ENCODE data around the gene NAV2.

Gene NAV2

DNA sequence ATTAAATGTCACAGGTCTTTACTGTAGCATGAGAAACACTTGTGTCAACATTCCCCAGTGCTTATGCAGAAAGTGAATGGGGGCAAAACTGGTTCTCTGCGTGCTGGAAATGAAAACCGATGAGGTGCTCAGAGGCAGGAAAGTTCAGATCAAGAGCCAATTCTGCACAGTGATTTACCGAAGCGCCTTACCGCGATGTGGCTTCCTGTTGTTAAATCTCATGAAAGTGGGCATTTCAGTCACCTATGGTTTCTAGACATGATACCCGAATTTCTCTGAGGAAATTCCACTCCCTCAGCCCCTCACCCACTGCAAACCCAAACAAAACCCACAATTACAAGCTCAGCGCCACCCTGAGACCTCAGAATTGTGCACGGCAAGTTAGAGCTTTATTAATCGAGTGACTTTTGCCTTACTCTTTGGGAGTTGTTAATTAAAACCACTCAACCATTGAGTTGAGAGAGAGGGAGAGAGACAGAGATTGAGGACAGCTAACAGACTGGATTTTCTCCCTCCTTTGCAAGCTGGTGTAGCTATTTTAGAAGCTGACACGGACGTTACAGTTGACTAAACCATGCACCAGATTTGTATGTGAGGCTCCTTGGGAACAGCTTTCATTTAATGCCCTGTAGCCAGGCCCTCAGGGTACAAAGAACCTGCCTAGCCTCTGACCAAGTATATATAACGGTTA is 251.2 kb downstream of the NAV2 start:
- DNase-seq (ENCODE audit: low read depth, low spot score) = no peak
- Histone ChIP-seq H3K9me3 (ENCODE audit: low read depth, low read length) (no peaks in the 10 kb centered on the region), H3K9ac (ENCODE audit: insufficient read length) (no peak overlapping the region), H3K36me3 (ENCODE audit: insufficient read depth, low read length) (no peaks in the 10 kb centered on the region), H3K27ac (no peak overlapping the region), H3K4me3 (no peak overlapping the region)
- TF ChIP-seq EZH2 (IDR thresholded peaks at IDR 0.05) (no peak), FOXP2 (optimal IDR thresholded peaks at IDR 0.05; ENCODE audit: control extremely low read depth, extremely low read length, insufficient read depth) (no peak), POLR2AphosphoS5 (IDR thresholded peaks at IDR 0.05; ENCODE audit: borderline replicate concordance, low read depth, low read length) (no peak)

DNA sequence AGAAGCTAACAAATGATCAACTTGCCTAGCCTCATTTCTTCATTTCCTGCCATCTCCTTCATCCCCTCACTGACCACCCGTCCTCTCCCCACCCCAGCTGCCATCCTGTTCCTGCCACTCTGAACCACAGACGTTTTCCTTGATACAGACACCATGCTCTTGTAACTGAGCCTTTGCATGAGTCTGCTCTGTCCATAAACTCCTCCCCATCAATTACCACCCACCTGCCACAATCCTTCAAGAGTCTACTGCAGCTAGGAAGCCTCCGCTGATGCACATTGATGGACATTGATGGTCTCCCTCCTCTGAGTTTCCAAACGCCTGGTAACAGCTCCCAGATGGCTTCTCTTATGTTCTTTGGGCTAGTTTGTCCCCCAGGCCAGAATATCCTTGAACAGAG is 253.8 kb downstream of the NAV2 start:
- Histone ChIP-seq H3K9ac (ENCODE audit: insufficient read length) (no peak overlapping the region), H3K27ac (no peak overlapping the region), H3K36me3 (ENCODE audit: insufficient read depth, low read length) (no peaks in the 10 kb centered on the region), H3K9me3 (ENCODE audit: low read depth, low read length) (no peaks in the 10 kb centered on the region), H3K4me3 (no peak overlapping the region)
- no peak for TF ChIP-seq POLR2AphosphoS5 (IDR thresholded peaks at IDR 0.05; ENCODE audit: borderline replicate concordance, low read depth, low read length)
- DNase-seq (ENCODE audit: low read depth, low spot score) = no peak

DNA sequence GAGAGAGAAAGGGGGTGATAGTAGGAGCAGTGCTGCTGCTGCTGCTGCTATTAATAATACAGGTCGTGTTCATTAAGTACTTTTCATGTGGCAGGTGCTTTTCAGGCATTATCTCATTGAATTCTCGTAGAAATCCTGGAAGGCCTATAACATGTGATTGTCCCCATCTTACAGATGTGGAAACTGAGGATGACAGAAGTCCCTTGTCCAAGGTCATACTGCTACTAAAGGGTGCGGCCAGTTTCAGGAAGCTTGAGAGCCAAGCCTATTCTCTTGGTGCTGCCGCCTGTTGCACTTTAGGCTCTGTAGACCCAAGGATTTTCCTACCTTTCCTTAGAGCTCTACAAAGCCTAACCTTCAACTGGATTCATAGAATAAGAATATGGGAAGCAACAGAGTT is 254.3 kb downstream of the NAV2 start:
- TF ChIP-seq FOXP2 (optimal IDR thresholded peaks at IDR 0.05; ENCODE audit: control extremely low read depth, extremely low read length, insufficient read depth) (no peak), EZH2 (IDR thresholded peaks at IDR 0.05) (no peak), POLR2AphosphoS5 (IDR thresholded peaks at IDR 0.05; ENCODE audit: borderline replicate concordance, low read depth, low read length) (no peak)
- H3K4me3 ChIP-seq = no peak overlapping the region
- no peak overlapping the region for H3K9ac ChIP-seq (ENCODE audit: insufficient read length)
- H3K27ac ChIP-seq = no peak overlapping the region
- no peak for DNase-seq (ENCODE audit: low read depth, low spot score)
- no peaks in the 10 kb centered on the region for H3K9me3 ChIP-seq (ENCODE audit: low read depth, low read length)
- no peaks in the 10 kb centered on the region for H3K36me3 ChIP-seq (ENCODE audit: insufficient read depth, low read length)

DNA sequence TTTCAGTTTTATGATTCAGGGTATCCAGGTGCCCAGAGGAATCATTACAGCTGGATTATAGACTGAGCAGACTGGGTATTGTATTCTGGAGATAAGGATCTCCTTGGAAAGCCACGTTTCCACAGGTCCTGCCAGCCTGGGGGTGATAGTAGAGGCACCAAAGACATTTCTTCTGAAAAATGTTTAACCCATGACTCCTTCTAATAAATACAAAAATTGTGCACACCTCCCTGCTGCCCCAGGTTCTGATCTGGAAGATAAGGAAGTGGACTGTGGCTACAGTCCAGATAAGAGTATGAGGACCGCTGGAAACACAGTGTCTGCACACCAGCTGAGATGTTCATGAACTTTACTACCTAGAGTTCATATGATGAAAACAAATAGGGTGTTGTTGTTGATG is 255.2 kb downstream of the NAV2 start:
- Histone ChIP-seq H3K27ac (no peak overlapping the region), H3K9ac (ENCODE audit: insufficient read length) (no peak overlapping the region), H3K4me3 (no peak overlapping the region), H3K9me3 (ENCODE audit: low read depth, low read length) (no peaks in the 10 kb centered on the region), H3K36me3 (ENCODE audit: insufficient read depth, low read length) (no peaks in the 10 kb centered on the region)
- TF ChIP-seq POLR2AphosphoS5 (IDR thresholded peaks at IDR 0.05; ENCODE audit: borderline replicate concordance, low read depth, low read length) (no peak), FOXP2 (optimal IDR thresholded peaks at IDR 0.05; ENCODE audit: control extremely low read depth, extremely low read length, insufficient read depth) (no peak), EZH2 (IDR thresholded peaks at IDR 0.05) (no peak)
- no peak for DNase-seq (ENCODE audit: low read depth, low spot score)

DNA sequence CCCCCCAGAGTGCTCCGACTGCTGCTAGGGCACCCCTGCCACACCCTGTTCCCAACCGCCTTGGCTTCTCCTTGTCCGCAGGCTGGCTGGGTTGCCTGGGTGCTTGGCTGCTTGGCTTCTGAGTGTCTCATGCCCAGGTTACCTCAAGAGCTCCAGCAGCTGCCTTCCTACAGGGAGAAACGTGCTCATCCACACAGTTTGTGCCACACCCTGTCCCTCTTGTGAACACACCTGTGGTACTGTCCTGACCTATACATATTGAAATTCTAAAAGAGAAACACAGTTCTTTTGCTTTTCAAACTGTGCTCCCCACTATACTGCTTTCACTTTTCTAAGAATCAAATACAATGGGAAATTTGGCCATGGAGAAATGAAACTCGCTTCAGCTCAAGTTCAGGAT is 256.2 kb downstream of the NAV2 start:
- H3K9ac ChIP-seq (ENCODE audit: insufficient read length) = no peak overlapping the region
- no peak for DNase-seq (ENCODE audit: low read depth, low spot score)
- no peak overlapping the region for H3K27ac ChIP-seq
- no peaks in the 10 kb centered on the region for H3K9me3 ChIP-seq (ENCODE audit: low read depth, low read length)
- TF ChIP-seq EZH2 (IDR thresholded peaks at IDR 0.05) = no peak
- no peak for TF ChIP-seq FOXP2 (optimal IDR thresholded peaks at IDR 0.05; ENCODE audit: control extremely low read depth, extremely low read length, insufficient read depth)
- no peaks in the 10 kb centered on the region for H3K36me3 ChIP-seq (ENCODE audit: insufficient read depth, low read length)
- H3K4me3 ChIP-seq = no peak overlapping the region

DNA sequence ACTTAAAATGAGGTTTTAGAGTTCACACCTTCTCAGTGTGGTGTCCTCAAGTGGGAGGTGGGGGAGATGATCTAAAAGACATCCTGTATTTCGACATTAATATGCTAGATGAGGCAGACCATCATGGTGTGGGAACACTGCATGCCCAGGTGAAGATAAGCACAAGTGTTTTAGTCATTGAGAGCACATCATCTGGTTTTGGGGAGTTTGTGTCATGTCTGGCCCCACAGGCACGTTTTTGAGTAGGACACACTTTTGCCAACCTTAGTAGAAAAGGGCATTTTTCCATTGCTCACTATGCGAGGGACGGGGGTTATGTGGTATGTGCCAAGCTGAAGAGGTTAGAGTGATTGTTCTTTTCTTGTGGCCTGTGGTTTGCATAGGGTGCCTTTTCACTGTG is 258.3 kb downstream of the NAV2 start:
- Histone ChIP-seq H3K9me3 (ENCODE audit: low read depth, low read length) (no peaks in the 10 kb centered on the region), H3K9ac (ENCODE audit: insufficient read length) (no peak overlapping the region), H3K27ac (no peak overlapping the region), H3K36me3 (ENCODE audit: insufficient read depth, low read length) (no peaks in the 10 kb centered on the region), H3K4me3 (no peak overlapping the region)
- TF ChIP-seq EZH2 (IDR thresholded peaks at IDR 0.05) (no peak), POLR2AphosphoS5 (IDR thresholded peaks at IDR 0.05; ENCODE audit: borderline replicate concordance, low read depth, low read length) (no peak), FOXP2 (optimal IDR thresholded peaks at IDR 0.05; ENCODE audit: control extremely low read depth, extremely low read length, insufficient read depth) (no peak)
- DNase-seq (ENCODE audit: low read depth, low spot score) = no peak

DNA sequence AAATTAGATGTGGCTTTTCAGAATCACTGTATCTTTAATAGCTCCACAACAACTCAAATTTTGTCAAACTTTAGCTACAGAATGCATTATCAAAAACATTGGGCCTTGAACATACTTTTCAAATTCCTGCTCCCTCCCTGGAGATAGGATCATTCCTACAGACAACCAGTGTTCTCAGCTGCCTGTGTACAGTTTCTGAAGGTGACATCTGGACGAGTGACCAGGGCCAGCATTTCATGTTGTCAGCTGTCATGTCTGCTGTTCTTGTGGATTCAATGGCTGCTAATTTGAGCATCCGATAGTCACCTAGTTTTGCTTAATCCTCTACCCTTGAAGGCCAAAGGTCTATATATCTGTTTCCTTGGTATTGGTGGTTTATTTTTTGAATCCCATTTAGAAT is 259.5 kb downstream of the NAV2 start:
- Histone ChIP-seq H3K9me3 (ENCODE audit: low read depth, low read length) (no peaks in the 10 kb centered on the region), H3K27ac (no peak overlapping the region), H3K4me3 (no peak overlapping the region), H3K36me3 (ENCODE audit: insufficient read depth, low read length) (no peaks in the 10 kb centered on the region), H3K9ac (ENCODE audit: insufficient read length) (no peak overlapping the region)
- DNase-seq (ENCODE audit: low read depth, low spot score) = no peak
- no peak for TF ChIP-seq POLR2AphosphoS5 (IDR thresholded peaks at IDR 0.05; ENCODE audit: borderline replicate concordance, low read depth, low read length)

DNA sequence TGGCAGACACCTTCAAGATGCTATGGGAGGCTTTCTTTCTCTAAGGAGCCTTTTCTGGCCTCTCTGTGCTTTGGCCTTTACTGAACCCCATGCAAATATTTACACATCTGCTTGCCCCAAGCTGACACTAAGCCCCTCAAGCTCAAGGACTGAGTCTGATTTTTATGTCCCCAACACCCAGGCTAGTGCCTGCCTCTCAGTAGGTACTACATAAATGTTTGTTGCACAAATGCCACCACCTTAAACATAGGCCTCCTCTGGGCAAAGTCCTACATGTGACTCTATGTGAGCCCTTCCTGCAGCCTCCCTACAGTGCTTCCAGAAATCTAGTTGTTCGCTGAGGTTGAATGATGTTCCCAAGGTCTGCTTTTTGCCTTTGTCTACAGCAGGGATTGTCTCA is 260.0 kb downstream of the NAV2 start:
- no peak for TF ChIP-seq EZH2 (IDR thresholded peaks at IDR 0.05)
- TF ChIP-seq FOXP2 (optimal IDR thresholded peaks at IDR 0.05; ENCODE audit: control extremely low read depth, extremely low read length, insufficient read depth) = no peak
- no peak for TF ChIP-seq POLR2AphosphoS5 (IDR thresholded peaks at IDR 0.05; ENCODE audit: borderline replicate concordance, low read depth, low read length)
- Histone ChIP-seq H3K36me3 (ENCODE audit: insufficient read depth, low read length) (no peaks in the 10 kb centered on the region), H3K9me3 (ENCODE audit: low read depth, low read length) (no peaks in the 10 kb centered on the region)

DNA sequence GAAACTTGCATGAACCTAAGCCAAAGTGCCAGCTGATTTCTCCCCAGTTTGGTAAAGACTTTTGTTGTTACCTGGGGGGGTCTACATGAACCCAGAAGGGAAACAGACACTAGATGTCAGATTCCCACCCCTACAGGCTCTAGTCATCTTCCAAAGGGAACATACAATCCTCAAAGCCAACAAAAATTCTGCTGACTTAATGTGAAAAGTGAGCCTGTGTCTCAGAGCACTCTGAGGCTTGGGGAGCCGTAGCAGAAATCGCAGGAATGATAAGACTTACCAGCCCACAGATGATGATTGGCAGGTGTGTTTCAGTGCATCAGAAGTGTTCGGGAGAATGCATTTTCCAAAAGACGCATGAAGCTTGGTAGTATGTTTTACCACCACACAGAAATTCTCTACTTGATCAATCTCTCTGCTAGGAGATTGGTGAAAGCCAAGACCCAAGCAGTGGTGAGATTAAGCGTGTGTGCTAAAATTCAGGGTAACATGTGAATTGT is 260.5 kb downstream of the NAV2 start:
- Histone ChIP-seq H3K9ac (ENCODE audit: insufficient read length) (no peak overlapping the region), H3K9me3 (ENCODE audit: low read depth, low read length) (no peaks in the 10 kb centered on the region), H3K4me3 (no peak overlapping the region), H3K27ac (no peak overlapping the region), H3K36me3 (ENCODE audit: insufficient read depth, low read length) (no peaks in the 10 kb centered on the region)
- no peak for DNase-seq (ENCODE audit: low read depth, low spot score)
- TF ChIP-seq EZH2 (IDR thresholded peaks at IDR 0.05) = no peak

More for the DNA sequence above, 260.0 kb downstream of the NAV2 start:
- DNase-seq (ENCODE audit: low read depth, low spot score) = no peak
- no peak overlapping the region for H3K9ac ChIP-seq (ENCODE audit: insufficient read length)
- no peak overlapping the region for H3K27ac ChIP-seq
- H3K4me3 ChIP-seq = no peak overlapping the region

All from SK-N-MC (cell line).